ENCODE results near the gene TRIM26. TPM values are rescaled to one million over a fixed set of nuclear protein-coding genes. Genes with fewer than 3 reads are reported as not detected.

Gene TRIM26
- total and polyA plus RNA-seq, 2 of the 13 experiments (the other 11 are each of a cell fraction or from before 2014, with no cell fraction given), result 27.1 to 38.7 TPM

GRCh38 chr6:30212865-30213666, at the start of gene TRIM26 (continued):
- TF ChIP-seq IRF9 (CRISPR knock-in tag; IDR thresholded peaks at IDR 0.05; ENCODE audit: borderline replicate concordance) (no peak; the same call in 1 of the 2 replicates), ZNF720 (CRISPR knock-in tag; IDR thresholded peaks at IDR 0.05) (no peak), ZNF253 (CRISPR knock-in tag; IDR thresholded peaks at IDR 0.05; ENCODE audit: borderline replicate concordance) (no peak), LBX2 (CRISPR knock-in tag; IDR thresholded peaks at IDR 0.05; ENCODE audit: borderline replicate concordance) (no peak; the same call in 1 of the 2 replicates), PHF8 (CRISPR knock-in tag; IDR thresholded peaks at IDR 0.05) (peak; percentile 83), SIN3A (IDR thresholded peaks at IDR 0.05; ENCODE audit: borderline replicate concordance, low read depth, low read length) (peak; percentile 97; the same call in 1 of the 2 replicates), HDAC6 (IDR thresholded peaks at IDR 0.05; ENCODE audit: low read depth, low read length) (no peak), REL (CRISPR knock-in tag; conservative IDR thresholded peaks at IDR 0.05) (no peak), HOXA5 (CRISPR knock-in tag; IDR thresholded peaks at IDR 0.05) (peak; percentile 92; the same call in 1 of the 2 replicates), KDM5B (CRISPR knock-in tag; IDR thresholded peaks at IDR 0.05; ENCODE audit: borderline replicate concordance) (peak; percentile 94; the same call in 1 of the 2 replicates), AGO2 (optimal IDR thresholded peaks at IDR 0.05; ENCODE audit: low read depth, low read length) (peak; percentile 75), HBP1 (CRISPR knock-in tag; IDR thresholded peaks at IDR 0.05; ENCODE audit: low read depth) (no peak), PRMT3 (CRISPR knock-in tag; IDR thresholded peaks at IDR 0.05; ENCODE audit: borderline replicate concordance, low read depth) (no peak), ASH2L (IDR thresholded peaks at IDR 0.05; ENCODE audit: insufficient read length, low read depth, low read length) (peak; percentile 66), ZZZ3 (CRISPR knock-in tag; IDR thresholded peaks at IDR 0.05; ENCODE audit: borderline replicate concordance) (peak; percentile 74; the same call in 1 of the 2 replicates), SRSF4 (IDR thresholded peaks at IDR 0.05; ENCODE audit: low read depth, low read length, poor library complexity, severe bottlenecking) (no peak), ZNF670 (CRISPR knock-in tag; IDR thresholded peaks at IDR 0.05; ENCODE audit: borderline replicate concordance) (peak; percentile 90; the same call in 1 of the 2 replicates), ZNF180 (CRISPR knock-in tag; IDR thresholded peaks at IDR 0.05; ENCODE audit: borderline replicate concordance, low read depth) (no peak), HHEX (CRISPR knock-in tag; IDR thresholded peaks at IDR 0.05) (no peak), ZNF839 (CRISPR knock-in tag; IDR thresholded peaks at IDR 0.05; ENCODE audit: borderline replicate concordance) (no peak), RNF219 (CRISPR knock-in tag; IDR thresholded peaks at IDR 0.05) (no peak)
